Activated B cell treated with CpG ODN at 0.5 μM for 24 hours (primary cell): ENCODE measurements around the gene DRAM1. TPM values are rescaled to one million over a fixed set of nuclear protein-coding genes. Genes with fewer than 3 reads are reported as not detected.
A peak's percentile ranks its signal among the peaks of the same experiment; 100 is the strongest.

Experiments
- ATAC-seq: fragments of 200-7000 bp; cut with Tn5 transposase; one replicate; pipeline ENCODE4 v1.10.0; 2021; ENCODE audit warnings: low read depth, mild to moderate bottlenecking, moderate library complexity
- CTCF ChIA-PET: fragments of 350-600 bp; sonication (Branson Sonifier 250); formaldehyde crosslinking; loops from one replicate; lab custom pipeline; 2021; ENCODE audit warnings: antibody characterized with exemption; lab: Charles Lee
- POLR2A ChIA-PET: fragments of 350-600 bp; sonication (Branson Sonifier 250); formaldehyde crosslinking; loops from one replicate; lab custom pipeline; 2021; ENCODE audit warnings: antibody characterized with exemption; lab: Charles Lee
- DNase-seq: peaks from one replicate; pipeline ENCODE4 v3.0.0; 2022
- H3K27ac Mint-ChIP-seq: one replicate; pipeline ENCODE4 v1.8.0; 2020; ENCODE audit warnings: mixed read lengths
- H3K27me3 Mint-ChIP-seq: one replicate; pipeline ENCODE4 v1.8.0; 2021; ENCODE audit warnings: mixed read lengths
- H3K36me3 Mint-ChIP-seq: one replicate; pipeline ENCODE4 v1.8.0; 2021; ENCODE audit warnings: low read depth, mixed read lengths
- H3K4me1 Mint-ChIP-seq: one replicate; pipeline ENCODE4 v1.8.0; 2021; ENCODE audit warnings: mixed read lengths
- H3K4me3 Mint-ChIP-seq: one replicate; pipeline ENCODE4 v1.8.0; 2020; ENCODE audit warnings: mild to moderate bottlenecking, mixed read lengths
- H3K9me3 Mint-ChIP-seq: one replicate; pipeline ENCODE4 v1.8.0; 2020; ENCODE audit warnings: mixed read lengths
- intact Hi-C: fragments of 100-400 bp; cut with micrococcal nuclease; formaldehyde crosslinking; loops from one replicate; pipeline ENCODE4 v1.15.1; 2024
- total RNA-seq: library from RNA; stranded (reverse); gene quantifications from 2 replicates; pipeline ENCODE4 v1.2.3, GENCODE V29; 2022
- TF ChIP-seq, protein P1 (sequence below): fragments of 200-600 bp; IDR thresholded peaks from one replicate; pipeline ENCODE4 v1.8.0; 2022; ENCODE audit warnings: antibody characterized with exemption, mild to moderate bottlenecking

Gene DRAM1
- total RNA-seq, 1 donor from 2014 or later = 11.5 TPM

DNA sequence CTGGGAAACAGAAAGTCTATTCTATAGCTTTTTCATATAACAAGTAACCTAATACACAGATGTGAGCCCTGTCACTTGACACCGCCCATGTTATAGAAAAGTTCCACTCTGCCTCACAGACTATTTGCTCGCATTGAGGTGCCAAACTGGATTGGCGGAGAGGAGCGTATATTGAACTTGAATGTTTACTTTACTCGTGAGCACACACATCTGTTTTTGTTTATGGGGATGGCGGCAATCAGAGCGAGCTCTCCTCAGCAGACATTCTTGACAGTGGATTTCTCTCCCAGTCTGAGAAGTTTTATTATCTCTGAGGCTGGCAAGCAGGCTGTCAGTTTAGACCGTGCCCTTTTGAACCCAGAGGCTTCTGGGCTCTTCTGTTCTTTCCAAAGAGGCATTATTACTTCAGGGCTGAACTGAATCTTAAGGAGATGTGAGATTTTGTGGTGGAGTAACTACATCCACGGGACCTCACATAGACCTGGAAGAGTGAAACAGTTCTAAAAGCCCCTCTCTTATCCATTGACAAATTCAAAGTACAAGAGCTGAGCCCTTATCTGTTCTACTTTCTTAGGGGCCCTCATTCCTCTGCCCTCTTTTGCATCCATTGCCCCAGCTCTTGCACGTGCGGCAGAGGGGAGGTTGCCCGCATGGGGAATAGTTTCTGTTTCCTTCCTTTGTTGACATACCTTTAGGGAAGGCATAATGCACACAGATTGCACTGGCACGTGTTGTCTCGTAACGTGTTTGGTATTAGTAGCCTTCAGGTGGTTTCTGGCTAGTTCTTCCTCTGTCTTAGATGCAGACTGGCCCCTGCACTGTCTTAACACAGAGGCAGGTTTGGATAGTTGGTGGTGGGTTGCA, 68.2 kb downstream of the DRAM1 start:
- intact Hi-C loops = no loop called here
- Mint-ChIP-seq H3K9me3 (no peaks in the 10 kb centered on the region), H3K27me3 (no peaks in the 10 kb centered on the region), H3K27ac (no peak overlapping the region), H3K4me3 (no peak overlapping the region), H3K4me1 (peaks cover 18% of the 10 kb centered on the region), H3K36me3 (peaks cover 4% of the 10 kb centered on the region)
- DNase-seq = no peak
- TF ChIP-seq, protein P1, sequence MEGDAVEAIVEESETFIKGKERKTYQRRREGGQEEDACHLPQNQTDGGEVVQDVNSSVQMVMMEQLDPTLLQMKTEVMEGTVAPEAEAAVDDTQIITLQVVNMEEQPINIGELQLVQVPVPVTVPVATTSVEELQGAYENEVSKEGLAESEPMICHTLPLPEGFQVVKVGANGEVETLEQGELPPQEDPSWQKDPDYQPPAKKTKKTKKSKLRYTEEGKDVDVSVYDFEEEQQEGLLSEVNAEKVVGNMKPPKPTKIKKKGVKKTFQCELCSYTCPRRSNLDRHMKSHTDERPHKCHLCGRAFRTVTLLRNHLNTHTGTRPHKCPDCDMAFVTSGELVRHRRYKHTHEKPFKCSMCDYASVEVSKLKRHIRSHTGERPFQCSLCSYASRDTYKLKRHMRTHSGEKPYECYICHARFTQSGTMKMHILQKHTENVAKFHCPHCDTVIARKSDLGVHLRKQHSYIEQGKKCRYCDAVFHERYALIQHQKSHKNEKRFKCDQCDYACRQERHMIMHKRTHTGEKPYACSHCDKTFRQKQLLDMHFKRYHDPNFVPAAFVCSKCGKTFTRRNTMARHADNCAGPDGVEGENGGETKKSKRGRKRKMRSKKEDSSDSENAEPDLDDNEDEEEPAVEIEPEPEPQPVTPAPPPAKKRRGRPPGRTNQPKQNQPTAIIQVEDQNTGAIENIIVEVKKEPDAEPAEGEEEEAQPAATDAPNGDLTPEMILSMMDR = no peak
- no peak for ATAC-seq
- CTCF ChIA-PET = no interaction called here
- POLR2A ChIA-PET = no interaction called here

DNA sequence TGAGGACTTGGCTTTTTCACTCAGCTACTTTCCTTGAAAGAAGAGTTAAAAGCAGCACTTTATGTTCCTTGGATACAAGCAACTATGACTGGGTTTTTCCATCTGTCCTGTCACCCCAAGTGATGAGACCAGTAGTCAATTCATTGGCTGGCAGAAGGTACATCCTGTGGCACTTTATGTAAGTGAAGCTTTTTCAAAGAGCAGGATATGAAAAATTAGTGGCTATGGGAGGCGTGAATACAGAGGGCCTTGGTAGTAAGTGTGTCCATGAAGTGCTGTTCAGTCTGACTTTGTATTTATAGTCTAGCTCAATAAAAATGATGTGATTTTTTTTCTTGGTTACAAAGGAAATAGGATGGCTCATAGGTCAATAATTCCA, 68.8 kb downstream of the DRAM1 start:
- H3K4me3 Mint-ChIP-seq = no peak overlapping the region
- H3K9me3 Mint-ChIP-seq = no peaks in the 10 kb centered on the region
- peaks cover 4% of the 10 kb centered on the region for H3K36me3 Mint-ChIP-seq
- ChIA-PET POLR2A (no interaction called here), CTCF (no interaction called here)
- H3K27ac Mint-ChIP-seq = no peak overlapping the region
- ATAC-seq (no peak), DNase-seq (no peak)
- H3K4me1 Mint-ChIP-seq = peaks cover 12% of the 10 kb centered on the region
- intact Hi-C loops = no loop called here
- TF ChIP-seq, protein P1 = no peak
- H3K27me3 Mint-ChIP-seq = no peaks in the 10 kb centered on the region

DNA sequence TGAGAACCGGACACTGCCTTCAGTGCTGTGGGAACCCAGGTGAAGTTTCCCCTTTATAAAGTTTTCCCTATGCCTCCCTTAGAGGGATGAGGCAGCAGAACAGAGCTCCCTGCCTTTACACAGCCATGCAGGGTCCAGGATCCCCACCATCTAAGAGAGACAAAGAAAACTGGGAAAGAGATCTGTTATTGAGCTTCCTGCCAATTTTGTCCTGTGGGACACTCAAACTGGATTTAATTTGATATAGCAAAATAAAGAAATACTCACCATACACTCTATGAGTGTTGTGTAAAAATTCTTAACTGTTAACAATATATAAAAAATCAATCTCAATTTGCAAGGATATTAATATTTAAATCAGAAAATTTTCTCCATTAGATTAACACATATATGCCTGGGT, 69.9 kb downstream of the DRAM1 start:
- H3K9me3 Mint-ChIP-seq = no peaks in the 10 kb centered on the region
- no peak overlapping the region for H3K27ac Mint-ChIP-seq
- intact Hi-C loops = no loop called here
- ChIA-PET CTCF (no interaction called here), POLR2A (no interaction called here)
- DNase-seq (no peak), ATAC-seq (no peak)
- H3K4me3 Mint-ChIP-seq = no peak overlapping the region
- peaks cover 4% of the 10 kb centered on the region for H3K36me3 Mint-ChIP-seq
- TF ChIP-seq, protein P1 = no peak
- H3K27me3 Mint-ChIP-seq = no peaks in the 10 kb centered on the region
- peaks cover under 1% of the 10 kb centered on the region for H3K4me1 Mint-ChIP-seq

DNA sequence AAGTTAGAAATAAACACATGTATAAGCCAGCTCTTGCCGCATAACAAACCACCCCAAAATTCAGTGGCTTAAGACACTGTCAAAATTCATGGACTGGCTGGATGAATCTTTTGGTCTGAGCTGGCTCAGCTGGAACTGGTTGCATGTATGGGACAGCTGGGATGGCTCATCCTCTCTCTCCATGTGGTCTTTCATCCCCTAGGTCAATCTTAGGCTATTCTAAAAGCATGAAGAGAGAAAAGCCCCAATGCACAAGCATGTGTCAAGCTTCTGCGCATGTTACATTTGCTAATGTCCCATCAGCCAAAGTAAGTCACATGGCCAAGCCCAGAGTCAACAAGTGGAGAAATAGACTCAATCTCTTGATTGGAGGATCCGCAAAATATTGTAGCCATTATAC, 71.0 kb downstream of the DRAM1 start:
- Mint-ChIP-seq H3K27ac (no peak overlapping the region), H3K27me3 (no peaks in the 10 kb centered on the region), H3K4me1 (no peaks in the 10 kb centered on the region), H3K36me3 (peaks cover 4% of the 10 kb centered on the region), H3K9me3 (no peaks in the 10 kb centered on the region), H3K4me3 (no peak overlapping the region)
- DNase-seq = no peak
- ChIA-PET POLR2A (interaction anchor here (0.6 kb wide), 1 partner anchor 194 kb away, joined by 3 read pairs; no protein-coding TSS in a partner anchor), CTCF (no interaction called here)
- TF ChIP-seq, protein P1 = no peak
- no peak for ATAC-seq
- intact Hi-C loops = no loop called here

DNA sequence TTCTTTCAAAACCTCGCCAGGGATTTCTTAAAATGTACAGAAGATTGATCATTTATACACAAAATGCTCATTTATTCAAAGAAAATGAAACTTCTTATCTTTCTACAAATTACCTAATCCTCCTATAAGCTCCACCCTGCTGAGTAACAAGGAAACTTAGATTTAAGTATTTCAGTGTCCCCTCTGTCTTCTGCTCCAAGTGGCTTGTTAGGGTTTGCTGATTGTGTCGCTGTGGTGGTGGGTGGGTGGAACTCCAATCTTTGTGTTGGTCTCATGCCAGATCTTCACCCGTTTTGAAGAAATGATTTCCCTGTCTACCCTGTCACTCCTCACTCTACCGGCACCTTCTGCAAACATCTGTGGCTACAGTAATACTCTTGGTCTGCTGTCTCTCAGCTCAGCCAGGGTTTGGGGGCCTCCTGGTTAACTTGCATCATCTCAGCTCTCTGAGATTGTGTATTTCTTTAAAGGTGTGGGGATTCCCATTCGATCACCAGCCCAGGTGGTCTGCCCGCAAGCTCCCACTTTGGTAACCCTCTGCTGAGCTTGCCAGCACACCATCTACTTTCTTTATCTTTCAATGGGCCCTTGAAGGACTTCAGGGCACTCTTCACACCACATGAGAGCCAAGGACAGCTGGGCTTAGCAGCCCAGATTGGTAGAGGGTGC, 73.8 kb downstream of the DRAM1 start:
- H3K4me3 Mint-ChIP-seq = no peak overlapping the region
- CTCF ChIA-PET = no interaction called here

More for the DNA sequence above, 73.8 kb downstream of the DRAM1 start:
- H3K9me3 Mint-ChIP-seq = no peaks in the 10 kb centered on the region
- TF ChIP-seq, protein P1 = no peak
- no peak for ATAC-seq
- no peaks in the 10 kb centered on the region for H3K4me1 Mint-ChIP-seq
- H3K27me3 Mint-ChIP-seq = no peaks in the 10 kb centered on the region
- peak overlapping the region; percentile 22 for H3K27ac Mint-ChIP-seq
- intact Hi-C loops = no loop called here
- no peaks in the 10 kb centered on the region for H3K36me3 Mint-ChIP-seq
- DNase-seq = no peak
- POLR2A ChIA-PET = interaction anchor here (1.0 to 1.1 kb wide), 2 partner anchors 16 to 111 kb away, joined by 3 to 4 read pairs; partner anchors contain the start of gene WASHC3
